C4-2B (cell line): Measurements from ENCODE around the gene VGLL1.

Experiments used
- CTCF ChIP-seq: fragments of 450-650 bp; conservative IDR thresholded peaks from 2 replicates; pipeline ENCODE4 v1.5.1; 2017; ENCODE audit warnings: mild to moderate bottlenecking
- ZFX ChIP-seq: fragments of 450-650 bp; IDR thresholded peaks from 2 replicates; pipeline ENCODE4 v1.6.1; 2017

GRCh38 chrX:136534131-136534530 is 2.1 kb downstream of the VGLL1 start:
- TF ChIP-seq CTCF (no peak), ZFX (no peak)
